Stimulated activated CD4-positive, alpha-beta T cell treated with anti-CD3 and anti-CD28 coated beads, Interleukin-2, amount 100 ng/mL, for 4 hours (primary cell): Measurements from ENCODE around the gene S1PR4.

ENCODE experiments used
- DNase-seq: peaks from one replicate; pipeline ENCODE4 v3.0.0-alpha.2; 2020; ENCODE audit warnings: low read depth

Gene S1PR4

GRCh38 chr19:3178377-3178972 lies at the start of gene S1PR4:
TSS of gene S1PR4 (plus strand) at chr19:3178769. CDS start at chr19:3178793, 24 bp downstream.
- DNase-seq = no peak

- DNase-seq = peak; percentile 19
These were observed 49.5 kb upstream of the S1PR4 start for GRCh38 chr19:3129112-3129511.

- DNase-seq = no peak
These were observed 47.4 kb upstream of the S1PR4 start for GRCh38 chr19:3131168-3131567.

- peak; percentile 66 for DNase-seq
These were observed 45.4 kb upstream of the S1PR4 start for GRCh38 chr19:3132971-3133792.

- DNase-seq = no peak
These were observed 44.8 kb upstream of the S1PR4 start for GRCh38 chr19:3133793-3134116.

GRCh38 chr19:3135961-3136683 lies 42.4 kb upstream of the S1PR4 start, which contains the start of gene GNA15:
TSS of gene GNA15 (plus strand) at chr19:3136033. CDS start at chr19:3136451, 418 bp downstream.
- peak; percentile 24 for DNase-seq

GRCh38 chr19:3136684-3137055 lies 41.9 kb upstream of the S1PR4 start:
- DNase-seq = no peak

GRCh38 chr19:3137119-3137518 lies 41.5 kb upstream of the S1PR4 start:
- no peak for DNase-seq

- no peak for DNase-seq
These were observed 40.3 kb upstream of the S1PR4 start for GRCh38 chr19:3138268-3138667.

- DNase-seq = no peak
These were observed 37.9 kb upstream of the S1PR4 start for GRCh38 chr19:3140667-3141038.

- DNase-seq = peak; percentile 62
These were observed 36.3 kb upstream of the S1PR4 start for GRCh38 chr19:3142292-3142670.

- no peak for DNase-seq
These were observed 35.7 kb upstream of the S1PR4 start for GRCh38 chr19:3142781-3143337.

GRCh38 chr19:3145909-3146676 lies 32.5 kb upstream of the S1PR4 start:
- DNase-seq = no peak

- peak; percentile 50 for DNase-seq
These were observed 31.9 kb upstream of the S1PR4 start for GRCh38 chr19:3146677-3147100.

GRCh38 chr19:3148503-3148902 lies 30.1 kb upstream of the S1PR4 start:
- DNase-seq = no peak

- DNase-seq = no peak
These were observed 29.5 kb upstream of the S1PR4 start for GRCh38 chr19:3149089-3149488.

- DNase-seq = no peak
These were observed 28.8 kb upstream of the S1PR4 start for GRCh38 chr19:3149526-3150505.

GRCh38 chr19:3150739-3151329 lies 27.7 kb upstream of the S1PR4 start:
- no peak for DNase-seq

GRCh38 chr19:3151563-3152418 lies 26.8 kb upstream of the S1PR4 start:
- DNase-seq = no peak

GRCh38 chr19:3152419-3152780 lies 26.2 kb upstream of the S1PR4 start:
- DNase-seq = no peak
